Measurements from ENCODE around the gene MLXIPL.

GRCh38 chr7:73577627-73578341, 46.5 kb downstream of the MLXIPL start:
- TF ChIP-seq POLR2AphosphoS5 (IDR thresholded peaks at IDR 0.05), result no peak
- no peak for TF ChIP-seq CTCF (IDR thresholded peaks at IDR 0.05)
- TF ChIP-seq POLR2A (IDR thresholded peaks at IDR 0.05), result no peak
